ENCODE measurements around the gene GPBP1. TPM values are rescaled to one million over a fixed set of nuclear protein-coding genes. Genes with fewer than 3 reads are reported as not detected.

Gene GPBP1
- total and polyA plus RNA-seq, 9 of the 15 experiments (the other 6 are each of a cell fraction or from before 2014, with no cell fraction given), result 31.0 to 109 (median 68.4) TPM

GRCh38 chr5:57189515-57189914 lies 15.7 kb downstream of the GPBP1 start:
- H2AFZ ChIP-seq (ENCODE audit: low read depth, low read length), result no peak overlapping the region
- H3K9me3 ChIP-seq (replicated peaks; ENCODE audit: control insufficient read depth, insufficient read depth, low read depth, low read length), result no peaks in the 10 kb centered on the region
- no peak overlapping the region for H3K27ac ChIP-seq (ENCODE audit: extremely low read depth, low read depth, low read length)
- no peak for TF ChIP-seq ARID4B (CRISPR knock-in tag; IDR thresholded peaks at IDR 0.05)
- no peak for TF ChIP-seq ZBTB1 (CRISPR knock-in tag; IDR thresholded peaks at IDR 0.05; ENCODE audit: borderline replicate concordance, low read depth)
- CTCF ChIA-PET (ENCODE audit: low intra/inter-chr PET ratio), result no interaction called here
- H3K36me3 ChIP-seq (ENCODE audit: control insufficient read depth, insufficient read depth, low read length), result peaks cover 44% of the 10 kb centered on the region; the same call in 1 of the 3 replicates
- intact Hi-C loops (cut with micrococcal nuclease) (no loop called here), in situ Hi-C loops (cut with MboI) (no loop called here)
- H3K4me2 ChIP-seq (ENCODE audit: insufficient read depth, low read length), result no peak overlapping the region
- H4K20me1 ChIP-seq (replicated peaks; ENCODE audit: control insufficient read depth, insufficient read depth, low read length), result peaks cover 46% of the 10 kb centered on the region
- H3K9me1 ChIP-seq (ENCODE audit: control insufficient read depth, insufficient read depth, low read length), result peaks cover 11% of the 10 kb centered on the region
- H3K4me3 ChIP-seq, result no peak overlapping the region
- H3K79me2 ChIP-seq (ENCODE audit: control insufficient read depth, insufficient read depth, low read length), result peaks cover 100% of the 10 kb centered on the region
- ATAC-seq, result no peak
- POLR2A ChIA-PET, result interaction anchor here (0.8 kb wide), 1 partner anchor 13 kb away, joined by 3 read pairs; no protein-coding TSS in a partner anchor
- H3K9ac ChIP-seq (ENCODE audit: insufficient read depth in 1 of 2, low read depth in 2 of 2, low read length in 2 of 2), result no peak overlapping the region
- WGBS (ENCODE audit: insufficient coverage, low coverage, missing lambda C conversion rate), result 77% methylated on average over 3 of the region's 3 CpGs
- no TSS peak for BruUV-seq (replicated peaks)
- DNase-seq (ENCODE audit: extremely low read depth in 1 of 4, low spot score in 3 of 4), result no peak
- H3K4me1 ChIP-seq (replicated peaks in 1 of 2; ENCODE audit: control insufficient read depth in 2 of 2, insufficient read depth in 2 of 2, low read length in 2 of 2), result peaks cover 4 to 7% of the 10 kb centered on the region in 2 experiments; a peak in 3 of 5 replicates
- H3K27me3 ChIP-seq (ENCODE audit: control insufficient read depth in 2 of 2, insufficient read depth in 2 of 2, low read length in 2 of 2), result no peaks in the 10 kb centered on the region
- no peak for FAIRE-seq
